Right lobe of liver (tissue), 4 donors: Measurements from ENCODE around the gene FOXJ1.

Experiments
- CTCF ChIP-seq, 4 donors: fragments of 200-600 bp in 3 of 4; fragments of 450-650 bp in 1 of 4; IDR thresholded peaks; one replicate each; pipeline versions ENCODE4 v1.5.1 to v1.8.0; 2016 to 2022; ENCODE audit warnings: antibody characterized with exemption in 4 of 4, mild to moderate bottlenecking in 2 of 4
- POLR2A ChIP-seq: fragments of 450-650 bp; IDR thresholded peaks from one replicate; pipeline ENCODE4 v1.6.1; 2017; ENCODE audit warnings: antibody characterized with exemption, mild to moderate bottlenecking
- donor health status: DM: no; HTN: no; CAD: no.
- donor health status: DM: no; HTN: no; CAD: no.
- donor health status: DM: no; HTN: yes; CAD: no.

DNA sequence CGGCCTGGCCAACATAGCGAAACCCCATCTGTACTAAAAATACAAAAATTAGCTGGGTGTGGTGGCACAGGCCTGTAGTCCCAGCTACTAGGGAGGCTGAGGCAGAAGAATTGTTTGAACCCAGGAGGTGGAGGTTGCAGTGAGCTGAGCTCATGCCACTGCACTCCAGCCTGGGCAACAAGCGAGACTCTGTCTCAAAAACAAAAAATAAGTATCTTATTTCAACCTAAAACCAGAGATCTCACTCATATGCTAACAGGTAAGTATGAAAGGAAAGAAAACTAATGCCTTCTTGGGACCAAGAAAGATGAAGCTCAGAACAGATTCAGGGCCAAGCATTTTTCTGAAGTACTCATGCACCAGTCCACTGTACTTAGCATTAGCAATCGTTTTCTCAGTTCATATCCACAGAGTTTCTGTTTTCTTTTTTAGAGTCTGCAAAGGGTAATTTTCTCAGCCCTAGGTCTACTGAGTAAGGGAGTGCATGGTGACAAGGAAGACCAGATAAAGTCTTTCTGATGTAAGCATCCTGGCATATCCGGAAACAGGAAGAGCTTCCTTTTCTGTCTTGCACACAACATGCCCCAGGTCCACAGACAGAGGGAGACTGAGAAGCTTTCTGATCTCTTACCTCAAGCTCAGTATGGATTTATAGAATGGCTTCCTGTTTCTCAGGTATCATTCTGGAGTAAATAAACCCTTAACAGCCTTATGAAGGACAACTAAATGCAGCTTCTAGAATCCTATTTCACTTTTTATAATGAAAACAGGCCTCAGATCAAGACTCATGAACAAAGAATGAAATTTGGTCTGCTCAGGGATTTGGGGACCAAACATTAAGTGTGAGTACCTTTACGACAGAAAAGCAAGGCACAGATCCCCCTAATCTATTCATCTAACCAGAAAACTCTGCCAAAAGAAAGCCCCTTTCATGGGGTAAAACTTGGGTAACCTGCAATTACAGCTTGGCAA lies 38.7 kb upstream of the FOXJ1 start:
- TF ChIP-seq POLR2A (no peak), CTCF (IDR thresholded peaks at IDR 0.05) (no peak)
